ENCODE measurements around the gene CNTNAP2.
"Not testable (repeated sequence)": the region's sequence is repeated elsewhere in the genome, so short reads cannot be mapped to it uniquely, and the experiment has no call there.

DNA sequence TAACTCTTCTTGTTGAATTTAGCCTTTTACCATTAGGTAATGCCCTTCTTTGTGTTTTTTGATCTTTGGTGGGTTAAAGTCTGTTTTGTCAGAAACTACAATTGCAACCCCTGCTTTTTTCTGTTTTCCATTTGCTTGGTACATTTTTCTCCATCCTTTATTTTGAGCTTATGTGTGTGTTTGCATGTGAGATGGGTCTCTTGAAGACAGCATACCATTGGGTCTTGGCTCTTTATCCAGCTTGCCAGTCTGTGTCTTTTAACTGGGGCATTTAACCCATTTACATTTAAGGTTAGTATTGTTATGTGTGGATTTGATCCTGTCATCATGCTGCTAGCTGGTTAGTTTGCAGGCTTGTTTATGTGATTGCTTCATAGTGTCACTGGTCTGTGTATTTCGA is 997.9 kb downstream of the CNTNAP2 start:
- not testable (repeated sequence) for TF ChIP-seq EZH2 (IDR thresholded peaks at IDR 0.05; ENCODE audit: low read length, missing control alignments)
- TF ChIP-seq, protein P1, sequence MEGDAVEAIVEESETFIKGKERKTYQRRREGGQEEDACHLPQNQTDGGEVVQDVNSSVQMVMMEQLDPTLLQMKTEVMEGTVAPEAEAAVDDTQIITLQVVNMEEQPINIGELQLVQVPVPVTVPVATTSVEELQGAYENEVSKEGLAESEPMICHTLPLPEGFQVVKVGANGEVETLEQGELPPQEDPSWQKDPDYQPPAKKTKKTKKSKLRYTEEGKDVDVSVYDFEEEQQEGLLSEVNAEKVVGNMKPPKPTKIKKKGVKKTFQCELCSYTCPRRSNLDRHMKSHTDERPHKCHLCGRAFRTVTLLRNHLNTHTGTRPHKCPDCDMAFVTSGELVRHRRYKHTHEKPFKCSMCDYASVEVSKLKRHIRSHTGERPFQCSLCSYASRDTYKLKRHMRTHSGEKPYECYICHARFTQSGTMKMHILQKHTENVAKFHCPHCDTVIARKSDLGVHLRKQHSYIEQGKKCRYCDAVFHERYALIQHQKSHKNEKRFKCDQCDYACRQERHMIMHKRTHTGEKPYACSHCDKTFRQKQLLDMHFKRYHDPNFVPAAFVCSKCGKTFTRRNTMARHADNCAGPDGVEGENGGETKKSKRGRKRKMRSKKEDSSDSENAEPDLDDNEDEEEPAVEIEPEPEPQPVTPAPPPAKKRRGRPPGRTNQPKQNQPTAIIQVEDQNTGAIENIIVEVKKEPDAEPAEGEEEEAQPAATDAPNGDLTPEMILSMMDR (conservative IDR thresholded peaks at IDR 0.05 in 1 of 2, IDR thresholded peaks at IDR 0.05 in 1 of 2; ENCODE audit: low read depth in 1 of 2, low read length in 2 of 2): not testable (repeated sequence)

All from fibroblast of lung (primary cell).